ENCODE data around the gene AK1. TPM values are rescaled to one million over a fixed set of nuclear protein-coding genes. Genes with fewer than 3 reads are reported as not detected.

The AK1 gene
- total RNA-seq, 1 donor = 121 TPM

DNA sequence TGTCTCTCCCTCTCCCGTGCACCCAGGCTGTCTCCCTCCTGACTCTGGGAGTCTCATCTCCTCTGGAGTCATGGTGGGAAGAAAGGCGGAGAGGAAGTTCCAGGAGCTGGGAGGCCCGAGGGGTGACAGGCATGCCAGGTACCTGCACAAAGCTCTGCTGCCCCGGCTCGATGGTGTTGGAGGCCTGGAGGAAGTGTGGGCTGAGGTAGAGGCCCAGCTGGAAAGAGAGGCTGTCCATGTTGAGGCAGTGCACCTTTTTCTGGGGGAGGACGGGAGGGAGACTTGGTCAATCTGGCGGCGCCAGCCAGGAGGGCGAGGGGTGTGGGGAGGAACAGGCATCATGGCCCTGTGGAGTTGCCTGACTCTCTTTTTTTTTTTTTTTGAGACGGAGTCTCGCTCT, 58.9 kb downstream of the AK1 start:
- no peak overlapping the region for H3K4me3 ChIP-seq (ENCODE audit: low read depth, low read length)
- DNase-seq (ENCODE audit: low read depth) = no peak
- TF ChIP-seq, protein P1, sequence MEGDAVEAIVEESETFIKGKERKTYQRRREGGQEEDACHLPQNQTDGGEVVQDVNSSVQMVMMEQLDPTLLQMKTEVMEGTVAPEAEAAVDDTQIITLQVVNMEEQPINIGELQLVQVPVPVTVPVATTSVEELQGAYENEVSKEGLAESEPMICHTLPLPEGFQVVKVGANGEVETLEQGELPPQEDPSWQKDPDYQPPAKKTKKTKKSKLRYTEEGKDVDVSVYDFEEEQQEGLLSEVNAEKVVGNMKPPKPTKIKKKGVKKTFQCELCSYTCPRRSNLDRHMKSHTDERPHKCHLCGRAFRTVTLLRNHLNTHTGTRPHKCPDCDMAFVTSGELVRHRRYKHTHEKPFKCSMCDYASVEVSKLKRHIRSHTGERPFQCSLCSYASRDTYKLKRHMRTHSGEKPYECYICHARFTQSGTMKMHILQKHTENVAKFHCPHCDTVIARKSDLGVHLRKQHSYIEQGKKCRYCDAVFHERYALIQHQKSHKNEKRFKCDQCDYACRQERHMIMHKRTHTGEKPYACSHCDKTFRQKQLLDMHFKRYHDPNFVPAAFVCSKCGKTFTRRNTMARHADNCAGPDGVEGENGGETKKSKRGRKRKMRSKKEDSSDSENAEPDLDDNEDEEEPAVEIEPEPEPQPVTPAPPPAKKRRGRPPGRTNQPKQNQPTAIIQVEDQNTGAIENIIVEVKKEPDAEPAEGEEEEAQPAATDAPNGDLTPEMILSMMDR (IDR thresholded peaks at IDR 0.05; ENCODE audit: insufficient read depth, low read length) = no peak

DNA sequence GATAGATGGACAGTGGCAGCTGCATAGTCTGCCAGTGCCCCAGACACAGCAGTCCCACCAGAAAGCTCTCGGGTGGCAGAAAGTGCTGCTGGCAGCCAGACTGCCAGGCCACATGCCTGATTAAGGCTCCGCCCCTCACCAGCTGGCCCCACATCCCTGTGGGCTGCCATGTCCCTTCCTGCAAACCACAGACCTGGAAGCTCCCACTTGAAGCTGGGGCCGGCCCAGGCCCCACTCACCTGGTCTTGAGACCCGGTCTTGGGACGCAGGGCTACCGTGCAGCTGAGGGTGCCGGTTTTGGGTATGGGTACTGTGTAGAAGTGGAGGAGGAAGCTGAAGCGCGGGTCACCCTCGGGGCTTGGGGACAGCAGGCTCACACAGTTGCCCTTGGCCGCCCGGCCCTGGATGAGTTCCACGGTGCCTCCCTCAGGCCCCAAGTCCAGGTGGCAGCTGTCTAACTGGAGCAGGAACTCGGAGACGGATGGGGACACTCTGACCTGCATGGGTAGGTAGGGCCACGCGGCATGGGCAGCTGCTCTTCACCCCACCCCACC, 59.5 kb downstream of the AK1 start:
- TF ChIP-seq, protein P1 (IDR thresholded peaks at IDR 0.05; ENCODE audit: insufficient read depth, low read length) = no peak
- no peak overlapping the region for H3K4me3 ChIP-seq (ENCODE audit: low read depth, low read length)
- no peak for DNase-seq (ENCODE audit: low read depth)

DNA sequence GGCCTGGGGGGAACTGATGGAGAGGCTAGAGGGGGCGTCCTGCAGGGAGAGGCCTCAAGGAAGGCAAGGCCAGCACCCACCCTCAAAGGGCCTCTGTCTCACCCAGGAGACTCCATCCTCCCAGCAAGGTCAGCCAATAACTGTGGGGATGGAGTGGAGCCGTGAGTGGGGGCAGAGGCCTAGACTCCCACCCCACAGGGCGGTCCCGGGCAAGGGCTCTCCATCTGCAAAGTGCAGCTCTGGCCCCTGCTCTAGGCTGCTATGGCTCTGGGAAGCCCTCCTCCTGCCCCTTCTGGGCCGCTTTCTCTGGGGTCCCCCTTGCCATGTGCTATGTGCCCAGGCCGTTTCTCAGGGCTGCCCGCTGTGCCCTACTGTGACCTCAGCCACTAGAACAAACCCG, 60.7 kb downstream of the AK1 start:
- H3K4me3 ChIP-seq (ENCODE audit: low read depth, low read length) = no peak overlapping the region
- DNase-seq (ENCODE audit: low read depth) = no peak
- TF ChIP-seq, protein P1 (IDR thresholded peaks at IDR 0.05; ENCODE audit: insufficient read depth, low read length) = no peak

Small RNA genes within 50 kb of the gene (small RNA-seq; reads per million reads assigned to genes)
- gene MIR4672 (3.6 reads per million, percentile 84 among the genes with 10 or more reads in this experiment), gene RF00019 (not detected), gene RNA5SP296 (not detected)

Other genes starting within 250 kb of the AK1 start
- gene CFAP157, start 170.7 kb downstream of the AK1 start, total RNA-seq (ENCODE audit: low replicate concordance) = 0.09 TPM in 1 of 2 replicates, not detected in the other
- gene PTRH1, start 162.0 kb downstream of the AK1 start, total RNA-seq (ENCODE audit: low replicate concordance) = 13.2 and 17.2 TPM in 2 replicates
- not detected in 2 replicates for gene TTC16, start 161.6 kb downstream of the AK1 start, total RNA-seq (ENCODE audit: low replicate concordance)
- 1.2 and 4.8 TPM in 2 replicates for gene TOR2A, start 142.4 kb downstream of the AK1 start, total RNA-seq (ENCODE audit: low replicate concordance)
- gene SH2D3C, start 99.0 kb downstream of the AK1 start, total RNA-seq (ENCODE audit: low replicate concordance) = 0.18 and 6.0 TPM in 2 replicates
- 25.4 and 51.5 TPM in 2 replicates for gene CDK9, start 91.6 kb downstream of the AK1 start, total RNA-seq (ENCODE audit: low replicate concordance)
- 33.9 and 61.5 TPM in 2 replicates for gene FPGS, start 74.8 kb downstream of the AK1 start, total RNA-seq (ENCODE audit: low replicate concordance)
- 15.8 and 62.0 TPM in 2 replicates for gene ENG, start 23.0 kb downstream of the AK1 start, total RNA-seq (ENCODE audit: low replicate concordance)
- 26.5 and 85.0 TPM in 2 replicates for gene ST6GALNAC6, start 21.9 kb upstream of the AK1 start, total RNA-seq (ENCODE audit: low replicate concordance)
- gene ST6GALNAC4, start 39.4 kb upstream of the AK1 start, total RNA-seq (ENCODE audit: low replicate concordance) = 24.4 and 37.1 TPM in 2 replicates
- gene PIP5KL1, start 53.1 kb upstream of the AK1 start, total RNA-seq (ENCODE audit: low replicate concordance) = 1.6 and 2.6 TPM in 2 replicates
- 7.0 and 19.9 TPM in 2 replicates for gene DPM2, start 60.2 kb upstream of the AK1 start, total RNA-seq (ENCODE audit: low replicate concordance)
- gene EEIG1, start 103.3 kb upstream of the AK1 start, total RNA-seq (ENCODE audit: low replicate concordance) = 32.4 and 50.3 TPM in 2 replicates
- gene NAIF1, start 189.6 kb upstream of the AK1 start, total RNA-seq (ENCODE audit: low replicate concordance) = 6.0 and 7.5 TPM in 2 replicates
- gene SLC25A25, start 190.6 kb upstream of the AK1 start, total RNA-seq (ENCODE audit: low replicate concordance) = 15.2 and 20.2 TPM in 2 replicates